HEK293 (cell line): ENCODE measurements around the gene PRICKLE3.

Experiments used
- REST ChIP-seq: fragments of 450-650 bp; formaldehyde crosslinking; IDR thresholded peaks from 2 replicates; pipeline ENCODE4 v1.5.1; 2016; ENCODE audit warnings: missing biosample characterization, missing genetic modification characterization
- ZNF639 ChIP-seq: fragments of 450-650 bp; formaldehyde crosslinking; IDR thresholded peaks from 2 replicates; pipeline ENCODE4 v1.5.1; 2016; ENCODE audit warnings: missing biosample characterization, missing genetic modification characterization

GRCh38 chrX:49192722-49193328 is 6.7 kb upstream of the PRICKLE3 start:
- no peak for TF ChIP-seq ZNF639 (tag by site-specific recombination)
- no peak for TF ChIP-seq REST (tag by site-specific recombination)
